Inflammatory macrophage treated with lipopolysaccharide for 4 hours (primary cell): ENCODE results near the gene SIGLEC11.

Source experiments
- DNase-seq: peaks from one replicate; pipeline ENCODE4 v3.0.0-alpha.2; 2020

Gene SIGLEC11

GRCh38 chr19:49950956-49951526 lies 9.9 kb downstream of the SIGLEC11 start:
- DNase-seq: no peak

GRCh38 chr19:49950590-49950948 lies 10.4 kb downstream of the SIGLEC11 start:
- no peak for DNase-seq

GRCh38 chr19:49949742-49950589 lies 11.0 kb downstream of the SIGLEC11 start:
- DNase-seq: no peak

GRCh38 chr19:49946415-49946814 lies 14.6 kb downstream of the SIGLEC11 start:
- DNase-seq: no peak

GRCh38 chr19:49944567-49944966 lies 16.4 kb downstream of the SIGLEC11 start:
- DNase-seq: peak; percentile 85

- DNase-seq: no peak
Measured at GRCh38 chr19:49940482-49940791, 20.5 kb downstream of the SIGLEC11 start.

- no peak for DNase-seq
Measured at GRCh38 chr19:49939721-49940481, 21.1 kb downstream of the SIGLEC11 start.

- no peak for DNase-seq
Measured at GRCh38 chr19:49938662-49939061, 22.3 kb downstream of the SIGLEC11 start.

GRCh38 chr19:49937750-49938381 lies 23.1 kb downstream of the SIGLEC11 start:
- DNase-seq: peak; percentile 70

GRCh38 chr19:49936549-49936948 lies 24.4 kb downstream of the SIGLEC11 start:
- DNase-seq: no peak

GRCh38 chr19:49933643-49934042 lies 27.3 kb downstream of the SIGLEC11 start:
- DNase-seq: no peak

GRCh38 chr19:49932731-49933131 lies 28.2 kb downstream of the SIGLEC11 start:
- no peak for DNase-seq

GRCh38 chr19:49932041-49932451 lies 28.9 kb downstream of the SIGLEC11 start:
- no peak for DNase-seq

GRCh38 chr19:49931293-49932040 lies 29.5 kb downstream of the SIGLEC11 start:
- DNase-seq: no peak

- peak; percentile 55 for DNase-seq
Measured at GRCh38 chr19:49930483-49931011, 30.4 kb downstream of the SIGLEC11 start.

GRCh38 chr19:49929611-49930482 lies 31.1 kb downstream of the SIGLEC11 start:
- peak; percentile 95 for DNase-seq

GRCh38 chr19:49929121-49929610 lies 31.8 kb downstream of the SIGLEC11 start, which contains the start of the genes ATF5 and NUP62:
Gene ATF5 (plus strand): TSS chr19:49929205. CDS start chr19:49930851, 1,646 bp downstream.
Gene NUP62 (minus strand): TSS chr19:49929504. CDS start chr19:49909807, 19,697 bp downstream.
- peak; percentile 85 for DNase-seq

- no peak for DNase-seq
Measured at GRCh38 chr19:49927526-49928264, 33.3 kb downstream of the SIGLEC11 start.

GRCh38 chr19:49926515-49926914 lies 34.5 kb downstream of the SIGLEC11 start:
- DNase-seq: no peak

GRCh38 chr19:49925486-49925885 lies 35.5 kb downstream of the SIGLEC11 start:
- DNase-seq: no peak
